Measurements from ENCODE around the gene CWF19L2. TPM values are rescaled to one million over a fixed set of nuclear protein-coding genes. Genes with fewer than 3 reads are reported as not detected.
"Not testable (repeated sequence)": the region's sequence is repeated elsewhere in the genome, so short reads cannot be mapped to it uniquely, and the experiment has no call there.

The CWF19L2 gene
- total and polyA plus RNA-seq, 2 experiments from 2014 or later: 20.3 to 27.2 TPM

DNA sequence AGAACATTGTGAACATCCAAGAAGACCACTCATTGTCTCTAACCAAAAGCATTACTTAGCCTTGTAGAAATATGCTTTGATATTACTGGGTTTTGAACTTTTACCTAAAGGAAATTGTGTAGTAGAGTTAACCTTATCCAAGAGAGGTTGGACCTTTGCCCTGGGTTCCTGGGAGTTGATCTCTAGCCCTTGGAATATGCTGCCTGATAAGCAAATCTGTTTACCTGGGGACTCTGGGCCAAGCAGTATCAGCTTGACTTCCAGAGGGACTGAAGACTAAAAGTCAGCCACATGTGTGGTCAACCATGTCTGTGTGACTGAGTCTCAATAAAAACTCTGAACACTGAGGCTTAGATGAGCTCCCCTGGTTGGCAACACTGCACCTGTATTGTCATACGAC lies 44.1 kb upstream of the CWF19L2 start:
- Histone ChIP-seq H2AFZ (no peak overlapping the region), H3K9me2 (ENCODE audit: insufficient read depth) (0 out of 2 replicates have a peak, but pooled peaks cover 3% of the 10 kb centered on the region), H3K4me2 (no peak overlapping the region), H3F3A (replicated peaks; ENCODE audit: low read depth) (no peaks in the 10 kb centered on the region), H3K27ac (ENCODE audit: low read depth) (no peak overlapping the region), H3K36me3 (ENCODE audit: insufficient read depth) (peaks cover 18% of the 10 kb centered on the region), H3K4me3 (no peak overlapping the region), H4K20me1 (replicated peaks; ENCODE audit: insufficient read depth) (no peaks in the 10 kb centered on the region), H3K79me2 (replicated peaks; ENCODE audit: insufficient read depth) (no peaks in the 10 kb centered on the region), H3K4me1 (ENCODE audit: insufficient read depth) (no peaks in the 10 kb centered on the region), H3K27me3 (ENCODE audit: insufficient read depth) (no peaks in the 10 kb centered on the region)
- Mint-ChIP-seq H3K27me3 (ENCODE audit: insufficient read depth, low read depth, poor library complexity) (no peaks in the 10 kb centered on the region), H3K4me1 (no peaks in the 10 kb centered on the region), H3K9me3 (peaks cover 20% of the 10 kb centered on the region), H3K27ac (no peak overlapping the region), H3K4me3 (no peak overlapping the region), H3K36me3 (ENCODE audit: low read depth) (peaks cover 53% of the 10 kb centered on the region)
- TF ChIP-seq JUNB (IDR thresholded peaks at IDR 0.05; ENCODE audit: unreplicated experiment) (no peak), EZH2phosphoT487 (IDR thresholded peaks at IDR 0.05; ENCODE audit: unreplicated experiment) (no peak), NANOG (IDR thresholded peaks at IDR 0.05; ENCODE audit: borderline replicate concordance) (no peak)
- TF ChIP-seq, protein P1, sequence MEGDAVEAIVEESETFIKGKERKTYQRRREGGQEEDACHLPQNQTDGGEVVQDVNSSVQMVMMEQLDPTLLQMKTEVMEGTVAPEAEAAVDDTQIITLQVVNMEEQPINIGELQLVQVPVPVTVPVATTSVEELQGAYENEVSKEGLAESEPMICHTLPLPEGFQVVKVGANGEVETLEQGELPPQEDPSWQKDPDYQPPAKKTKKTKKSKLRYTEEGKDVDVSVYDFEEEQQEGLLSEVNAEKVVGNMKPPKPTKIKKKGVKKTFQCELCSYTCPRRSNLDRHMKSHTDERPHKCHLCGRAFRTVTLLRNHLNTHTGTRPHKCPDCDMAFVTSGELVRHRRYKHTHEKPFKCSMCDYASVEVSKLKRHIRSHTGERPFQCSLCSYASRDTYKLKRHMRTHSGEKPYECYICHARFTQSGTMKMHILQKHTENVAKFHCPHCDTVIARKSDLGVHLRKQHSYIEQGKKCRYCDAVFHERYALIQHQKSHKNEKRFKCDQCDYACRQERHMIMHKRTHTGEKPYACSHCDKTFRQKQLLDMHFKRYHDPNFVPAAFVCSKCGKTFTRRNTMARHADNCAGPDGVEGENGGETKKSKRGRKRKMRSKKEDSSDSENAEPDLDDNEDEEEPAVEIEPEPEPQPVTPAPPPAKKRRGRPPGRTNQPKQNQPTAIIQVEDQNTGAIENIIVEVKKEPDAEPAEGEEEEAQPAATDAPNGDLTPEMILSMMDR (conservative IDR thresholded peaks at IDR 0.05; ENCODE audit: low read depth in 2 of 2): no peak
- DNase-seq (ENCODE audit: low spot score) (no peak), ATAC-seq (no peak)

DNA sequence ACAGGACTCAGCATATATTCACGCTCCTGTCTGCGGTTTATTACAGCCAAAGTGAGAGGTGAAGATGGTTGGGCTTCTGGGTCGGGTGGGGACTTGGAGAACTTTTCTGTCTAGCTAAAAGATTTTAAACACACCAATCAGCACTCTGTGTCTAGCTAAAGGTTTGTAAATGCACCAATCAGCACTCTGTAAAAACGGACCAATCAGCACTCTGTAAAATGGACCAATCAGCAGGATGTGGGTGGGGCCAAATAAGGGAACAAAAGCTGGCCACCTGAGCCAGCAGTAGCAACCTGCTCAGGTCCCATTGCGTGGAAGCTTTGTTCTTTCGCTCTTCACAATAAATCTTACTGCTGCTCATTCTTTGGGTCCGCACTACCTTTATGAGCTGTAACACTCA lies 39.7 kb upstream of the CWF19L2 start:
- not testable (repeated sequence) for H3K4me3 ChIP-seq; H3K4me2 ChIP-seq; H3K36me3 ChIP-seq (ENCODE audit: insufficient read depth); H2AFZ ChIP-seq; H3K27me3 ChIP-seq (ENCODE audit: insufficient read depth); H3K9me2 ChIP-seq (ENCODE audit: insufficient read depth); H3K27me3 Mint-ChIP-seq (ENCODE audit: insufficient read depth, low read depth, poor library complexity); H3F3A ChIP-seq (replicated peaks; ENCODE audit: low read depth); DNase-seq (ENCODE audit: low spot score); H3K4me1 Mint-ChIP-seq; H3K4me3 Mint-ChIP-seq; H3K4me1 ChIP-seq (ENCODE audit: insufficient read depth); H3K27ac ChIP-seq (ENCODE audit: low read depth); H3K27ac Mint-ChIP-seq; ATAC-seq; H4K20me1 ChIP-seq (replicated peaks; ENCODE audit: insufficient read depth); H3K79me2 ChIP-seq (replicated peaks; ENCODE audit: insufficient read depth)
- peaks cover 15% of the 10 kb centered on the region for H3K9me3 Mint-ChIP-seq
- peaks cover 22% of the 10 kb centered on the region for H3K36me3 Mint-ChIP-seq (ENCODE audit: low read depth)

DNA sequence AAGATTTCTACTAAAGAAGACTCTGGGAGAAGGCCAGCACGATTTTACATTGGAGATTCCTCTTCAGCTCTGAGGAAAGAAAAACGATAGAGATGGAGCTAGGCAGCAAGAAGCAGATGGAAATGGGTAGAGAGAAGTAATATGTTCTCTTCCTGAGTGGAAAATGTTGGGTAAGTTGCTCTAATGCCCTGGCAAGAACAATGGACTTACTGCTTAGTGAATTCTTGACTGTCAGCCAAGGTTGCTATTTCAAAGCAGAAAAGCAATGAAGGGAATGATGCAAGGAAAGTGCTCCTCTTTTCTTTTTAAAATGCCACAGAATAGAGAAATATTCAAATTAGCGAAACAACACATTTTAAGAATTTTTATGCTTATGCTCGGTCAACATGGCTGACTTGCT lies 38.4 kb upstream of the CWF19L2 start:
- no peak overlapping the region for H3K27ac ChIP-seq (ENCODE audit: low read depth)
- H3K9me2 ChIP-seq (ENCODE audit: insufficient read depth): no peaks in the 10 kb centered on the region
- no peak overlapping the region for H3K27ac Mint-ChIP-seq
- H3K4me1 Mint-ChIP-seq: no peaks in the 10 kb centered on the region
- no peaks in the 10 kb centered on the region for H3K79me2 ChIP-seq (replicated peaks; ENCODE audit: insufficient read depth)
- H4K20me1 ChIP-seq (replicated peaks; ENCODE audit: insufficient read depth): no peaks in the 10 kb centered on the region
- TF ChIP-seq JUNB (IDR thresholded peaks at IDR 0.05; ENCODE audit: unreplicated experiment): no peak
- no peaks in the 10 kb centered on the region for H3F3A ChIP-seq (replicated peaks; ENCODE audit: low read depth)
- H3K4me1 ChIP-seq (ENCODE audit: insufficient read depth): no peaks in the 10 kb centered on the region
- no peak overlapping the region for H3K4me2 ChIP-seq
- no peaks in the 10 kb centered on the region for H3K27me3 ChIP-seq (ENCODE audit: insufficient read depth)
- DNase-seq (ENCODE audit: low spot score) (no peak), ATAC-seq (no peak)
- H3K4me3 ChIP-seq: no peak overlapping the region
- no peak overlapping the region for H2AFZ ChIP-seq
- H3K36me3 Mint-ChIP-seq (ENCODE audit: low read depth): peaks cover 9% of the 10 kb centered on the region
- H3K36me3 ChIP-seq (ENCODE audit: insufficient read depth): no peaks in the 10 kb centered on the region
- H3K27me3 Mint-ChIP-seq (ENCODE audit: insufficient read depth, low read depth, poor library complexity): no peaks in the 10 kb centered on the region
- no peak overlapping the region for H3K4me3 Mint-ChIP-seq
- peaks cover 4% of the 10 kb centered on the region; the same call in 2 of the 3 replicates for H3K9me3 Mint-ChIP-seq

Data from GM23338 (cell line).